Gastrocnemius medialis (tissue), 4 donors: ENCODE measurements around the gene PLXDC2. TPM values are rescaled to one million over a fixed set of nuclear protein-coding genes. Genes with fewer than 3 reads are reported as not detected.

Experiments used
- ATAC-seq, 2 donors: fragments of 150-250 bp; one replicate each; pipeline ENCODE4 v1.9.1; 2016
- DNase-seq, 2 donors: peaks; one replicate each; pipeline ENCODE4 v3.0.0-alpha.2; 2019
- H3K27ac ChIP-seq, 4 donors: fragments of 200-600 bp; sonication (generic); 1 replicate in 1 of 4; 2 replicates in 3 of 4; pipeline ENCODE4 v1.5.1; 2016 to 2018; ENCODE audit warnings: mild to moderate bottlenecking in 2 of 4, moderate library complexity in 1 of 4
- H3K27me3 ChIP-seq, 3 donors: fragments of 200-600 bp; sonication (generic) in 2 of 3; 1 replicate in 1 of 3; 2 replicates in 2 of 3; pipeline versions ENCODE4 v1.5.1 to v1.6.0; 2016 to 2019; ENCODE audit warnings: mild to moderate bottlenecking in 1 of 3, moderate library complexity in 1 of 3
- H3K36me3 ChIP-seq, 2 donors: fragments of 200-600 bp; sonication (generic) in 1 of 2; one replicate each; pipeline ENCODE4 v1.5.1; 2017 to 2018
- H3K4me1 ChIP-seq, 2 donors: fragments of 200-600 bp; sonication (generic) in 1 of 2; one replicate each; pipeline ENCODE4 v1.5.1; 2016 to 2017; ENCODE audit warnings: mild to moderate bottlenecking in 2 of 2
- H3K4me3 ChIP-seq, 4 donors: fragments of 200-600 bp; sonication (generic) in 3 of 4; 1 replicate in 1 of 4; 2 replicates in 3 of 4; pipeline ENCODE4 v1.5.1; 2016 to 2019; ENCODE audit warnings: mild to moderate bottlenecking in 2 of 4
- H3K9me3 ChIP-seq, 3 donors: fragments of 200-600 bp; sonication (generic) in 2 of 3; 1 replicate in 1 of 3; 2 replicates in 2 of 3; pipeline ENCODE4 v1.5.1; 2016 to 2019
- CTCF ChIP-seq, 5 experiments: fragments of 450-650 bp in 3 of 5; fragments of 200-600 bp in 2 of 5; sonication (generic) in 2 of 5; IDR thresholded peaks in 4 of 5; conservative IDR thresholded peaks in 1 of 5; 1 replicate in 4 of 5; 2 replicates in 1 of 5; pipeline ENCODE4 v1.5.1; 2016 to 2019; ENCODE audit warnings: antibody characterized with exemption in 5 of 5, mild to moderate bottlenecking in 3 of 5, moderate library complexity in 3 of 5
- POLR2A ChIP-seq, 2 donors: fragments of 450-650 bp; IDR thresholded peaks; one replicate each; pipeline ENCODE4 v1.6.1; 2017; ENCODE audit warnings: antibody characterized with exemption in 2 of 2, mild to moderate bottlenecking in 2 of 2, moderate library complexity in 2 of 2
- in situ Hi-C, 4 donors: fragments of 200-750 bp; cut with MboI; loops; one replicate each; pipeline versions ENCODE4 v1.15.0 to v1.8.0; 2017; ENCODE audit warnings: low sequenced_read_pairs in 4 of 4
- intact Hi-C: fragments of 100-400 bp; cut with DNase I; formaldehyde crosslinking; loops from one replicate; pipeline ENCODE4 v1.15.1; 2023; ENCODE audit warnings: low total_unique reads
- total RNA-seq, 4 donors: library from RNA; depleted of rRNA; stranded (reverse); fragments of >200 nt; gene quantifications; one replicate each; pipeline versions ENCODE4 v1.1.0 to v1.2.3, GENCODE V29; 2016

PLXDC2 gene
- total RNA-seq, 4 donors from 2014 or later: 13.9 to 19.6 (median 15.0) TPM

- TF ChIP-seq POLR2A (IDR thresholded peaks at IDR 0.05) (no peak), CTCF (IDR thresholded peaks at IDR 0.05 in 4 of 5, conservative IDR thresholded peaks at IDR 0.05 in 1 of 5) (no peak)
- ATAC-seq (peak in 1 of 2 donors; percentile 12), DNase-seq (no peak)
- Histone ChIP-seq H3K4me1 (peaks cover 9 to 21% of the 10 kb centered on the region in 2 donors), H3K9me3 (no peaks in the 10 kb centered on the region), H3K36me3 (no peaks in the 10 kb centered on the region), H3K27ac (peak overlapping the region; percentile 54 to 78 (median 69)), H3K4me3 (peak overlapping the region in 1 of 4 donors; percentile 19), H3K27me3 (no peaks in the 10 kb centered on the region)
- in situ Hi-C loops: no loop called here
- intact Hi-C loops: no loop called here
These were observed 187.9 kb downstream of the PLXDC2 start for GRCh38 chr10:20004087-20004523.

GRCh38 chr10:20005638-20006037 lies 189.4 kb downstream of the PLXDC2 start:
- H3K4me3 ChIP-seq: no peak overlapping the region
- TF ChIP-seq CTCF (IDR thresholded peaks at IDR 0.05 in 4 of 5, conservative IDR thresholded peaks at IDR 0.05 in 1 of 5) (no peak), POLR2A (IDR thresholded peaks at IDR 0.05) (no peak)
- DNase-seq (no peak), ATAC-seq (no peak)
- no peaks in the 10 kb centered on the region for H3K9me3 ChIP-seq
- no peaks in the 10 kb centered on the region for H3K36me3 ChIP-seq
- in situ Hi-C loops (no loop called here), intact Hi-C loops (no loop called here)
- H3K4me1 ChIP-seq: peaks cover 9 to 20% of the 10 kb centered on the region in 2 donors
- peak overlapping the region in 3 of 4 donors; percentile 68 to 78 (median 70) for H3K27ac ChIP-seq
- no peaks in the 10 kb centered on the region for H3K27me3 ChIP-seq

GRCh38 chr10:20006169-20006870 lies 190.1 kb downstream of the PLXDC2 start:
- TF ChIP-seq CTCF (IDR thresholded peaks at IDR 0.05 in 4 of 5, conservative IDR thresholded peaks at IDR 0.05 in 1 of 5) (no peak), POLR2A (IDR thresholded peaks at IDR 0.05) (no peak)
- H3K9me3 ChIP-seq: no peaks in the 10 kb centered on the region
- no peaks in the 10 kb centered on the region for H3K36me3 ChIP-seq
- peak overlapping the region in 2 of 4 donors; percentile 2 to 40 for H3K27ac ChIP-seq
- H3K4me1 ChIP-seq: peaks cover 9 to 20% of the 10 kb centered on the region in 2 donors
- intact Hi-C loops: no loop called here
- no peak for ATAC-seq
- in situ Hi-C loops: no loop called here
- no peak overlapping the region for H3K4me3 ChIP-seq
- no peak for DNase-seq
- H3K27me3 ChIP-seq: no peaks in the 10 kb centered on the region

- no peak for DNase-seq
- H3K4me3 ChIP-seq: no peak overlapping the region
- in situ Hi-C loops (no loop called here), intact Hi-C loops (no loop called here)
- H3K27me3 ChIP-seq: no peaks in the 10 kb centered on the region
- no peaks in the 10 kb centered on the region for H3K9me3 ChIP-seq
- no peaks in the 10 kb centered on the region for H3K36me3 ChIP-seq
- no peak for ATAC-seq
- no peak overlapping the region for H3K27ac ChIP-seq
- peaks cover 9 to 20% of the 10 kb centered on the region in 2 donors for H3K4me1 ChIP-seq
- no peak for TF ChIP-seq POLR2A (IDR thresholded peaks at IDR 0.05)
- TF ChIP-seq CTCF (IDR thresholded peaks at IDR 0.05 in 4 of 5, conservative IDR thresholded peaks at IDR 0.05 in 1 of 5): no peak
These were observed 191.2 kb downstream of the PLXDC2 start for GRCh38 chr10:20007426-20007825.
